GM21723 (cell line): ENCODE data around the gene SORCS2.

ENCODE experiments used
- ATAC-seq: cut with Tn5 transposase; IDR thresholded peaks from one replicate; pipeline ENCODE4 v1.9.1; 2021; ENCODE audit warnings: mild to moderate bottlenecking, moderate library complexity; ENCODE audit not compliant: unreplicated experiment

Gene SORCS2

GRCh38 chr4:7746351-7747061 lies 554.2 kb downstream of the SORCS2 start:
- no peak for ATAC-seq

- ATAC-seq: no peak
Measured at GRCh38 chr4:7747062-7747385, 554.7 kb downstream of the SORCS2 start.

- ATAC-seq: no peak
Measured at GRCh38 chr4:7747566-7747965, 555.2 kb downstream of the SORCS2 start.

- no peak for ATAC-seq
Measured at GRCh38 chr4:7750523-7750922, 558.2 kb downstream of the SORCS2 start.

GRCh38 chr4:7750972-7751371 lies 558.6 kb downstream of the SORCS2 start:
- no peak for ATAC-seq

GRCh38 chr4:7752649-7753048 lies 560.3 kb downstream of the SORCS2 start:
- no peak for ATAC-seq

GRCh38 chr4:7753271-7753670 lies 560.9 kb downstream of the SORCS2 start:
- ATAC-seq: no peak

GRCh38 chr4:7753931-7754465 lies 561.7 kb downstream of the SORCS2 start:
- ATAC-seq: no peak

GRCh38 chr4:7754565-7755262 lies 562.4 kb downstream of the SORCS2 start:
- ATAC-seq: no peak

- no peak for ATAC-seq
Measured at GRCh38 chr4:7755561-7755960, 563.2 kb downstream of the SORCS2 start.

- ATAC-seq: no peak
Measured at GRCh38 chr4:7756071-7756470, 563.7 kb downstream of the SORCS2 start.

GRCh38 chr4:7756561-7757355 lies 564.4 kb downstream of the SORCS2 start:
- no peak for ATAC-seq

- ATAC-seq: no peak
Measured at GRCh38 chr4:7757501-7758471, 565.4 kb downstream of the SORCS2 start.

- no peak for ATAC-seq
Measured at GRCh38 chr4:7758476-7758875, 566.1 kb downstream of the SORCS2 start.

- ATAC-seq: no peak
Measured at GRCh38 chr4:7759216-7759615, 566.9 kb downstream of the SORCS2 start.

GRCh38 chr4:7759635-7760034 lies 567.3 kb downstream of the SORCS2 start:
- ATAC-seq: no peak

GRCh38 chr4:7760228-7760627 lies 567.9 kb downstream of the SORCS2 start:
- no peak for ATAC-seq

GRCh38 chr4:7760706-7761105 lies 568.4 kb downstream of the SORCS2 start:
- ATAC-seq: no peak

GRCh38 chr4:7761312-7761711 lies 569.0 kb downstream of the SORCS2 start:
- no peak for ATAC-seq

GRCh38 chr4:7761720-7762119 lies 569.4 kb downstream of the SORCS2 start:
- ATAC-seq: peak; percentile 94
